ENCODE measurements around the gene ADM5.

GRCh38 chr19:49684251-49684982, 5.0 kb upstream of the ADM5 start:
- TF ChIP-seq POLR2A (IDR thresholded peaks at IDR 0.05): no peak
- no peak for TF ChIP-seq CTCF (IDR thresholded peaks at IDR 0.05)
- no peak for TF ChIP-seq POLR2AphosphoS5 (IDR thresholded peaks at IDR 0.05)
